ENCODE results near the gene MEGF8.

The MEGF8 gene

DNA sequence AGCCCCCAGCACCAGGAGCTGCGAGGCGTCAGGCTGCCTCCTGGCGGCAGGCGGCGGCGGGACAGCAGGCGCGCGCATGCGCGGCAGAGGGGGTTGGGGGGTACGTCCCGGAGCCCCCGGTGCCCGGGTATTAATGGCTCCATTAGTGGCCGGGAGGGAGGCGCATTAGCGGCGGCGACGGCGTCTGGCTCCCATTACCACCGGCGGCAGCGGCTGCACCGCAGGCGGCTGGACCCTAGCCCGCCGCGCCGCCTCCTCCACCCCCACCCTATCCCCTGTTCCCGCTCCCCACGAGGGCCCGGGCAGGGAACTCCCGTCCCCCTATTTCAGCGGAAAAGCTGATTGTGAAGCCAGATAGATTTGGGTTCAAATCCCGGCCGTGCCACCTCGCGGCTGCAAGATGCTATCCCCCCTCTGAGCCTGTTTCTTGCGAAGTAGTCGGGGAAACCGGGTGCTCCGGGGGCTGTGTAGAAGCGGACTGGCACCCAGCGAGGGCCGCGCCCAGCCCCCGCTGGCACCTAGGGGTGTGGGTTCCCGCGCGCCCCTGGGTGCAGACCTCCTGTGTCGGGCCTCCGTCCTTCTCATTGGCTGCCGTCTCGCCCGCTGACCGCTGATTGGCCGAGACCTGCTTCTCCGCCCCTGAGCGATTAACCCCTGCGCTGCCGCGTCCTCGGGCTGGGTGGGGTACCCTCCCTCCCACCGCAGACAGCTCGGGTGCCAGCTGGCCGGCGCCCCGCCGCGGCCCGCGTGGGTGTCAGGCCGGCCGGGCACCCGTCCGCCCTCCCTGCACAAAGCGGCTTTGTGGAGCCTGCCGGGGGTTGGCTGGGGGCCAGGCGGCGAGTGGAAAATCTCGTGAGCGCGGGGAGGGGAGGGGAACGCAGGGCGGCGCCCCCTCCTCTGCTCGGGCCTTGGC lies 45.3 kb upstream of the MEGF8 start:
- H3K27ac ChIP-seq = peak overlapping the region; percentile 98 to 100
- peak; percentile 94 for DNase-seq (ENCODE audit: low spot score)
- peak overlapping the region; percentile 97 for H3K4me3 ChIP-seq
- TF ChIP-seq, protein P1, sequence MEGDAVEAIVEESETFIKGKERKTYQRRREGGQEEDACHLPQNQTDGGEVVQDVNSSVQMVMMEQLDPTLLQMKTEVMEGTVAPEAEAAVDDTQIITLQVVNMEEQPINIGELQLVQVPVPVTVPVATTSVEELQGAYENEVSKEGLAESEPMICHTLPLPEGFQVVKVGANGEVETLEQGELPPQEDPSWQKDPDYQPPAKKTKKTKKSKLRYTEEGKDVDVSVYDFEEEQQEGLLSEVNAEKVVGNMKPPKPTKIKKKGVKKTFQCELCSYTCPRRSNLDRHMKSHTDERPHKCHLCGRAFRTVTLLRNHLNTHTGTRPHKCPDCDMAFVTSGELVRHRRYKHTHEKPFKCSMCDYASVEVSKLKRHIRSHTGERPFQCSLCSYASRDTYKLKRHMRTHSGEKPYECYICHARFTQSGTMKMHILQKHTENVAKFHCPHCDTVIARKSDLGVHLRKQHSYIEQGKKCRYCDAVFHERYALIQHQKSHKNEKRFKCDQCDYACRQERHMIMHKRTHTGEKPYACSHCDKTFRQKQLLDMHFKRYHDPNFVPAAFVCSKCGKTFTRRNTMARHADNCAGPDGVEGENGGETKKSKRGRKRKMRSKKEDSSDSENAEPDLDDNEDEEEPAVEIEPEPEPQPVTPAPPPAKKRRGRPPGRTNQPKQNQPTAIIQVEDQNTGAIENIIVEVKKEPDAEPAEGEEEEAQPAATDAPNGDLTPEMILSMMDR (IDR thresholded peaks at IDR 0.05) = peak; percentile 92

- TF ChIP-seq, protein P1 (IDR thresholded peaks at IDR 0.05) = no peak
- DNase-seq (ENCODE audit: low spot score) = peak; percentile 91
- Histone ChIP-seq H3K27ac (peak overlapping the region; percentile 98 to 100), H3K4me3 (peak overlapping the region; percentile 97)
These were observed 44.7 kb upstream of the MEGF8 start for GRCh38 chr19:42280815-42281145.

DNA sequence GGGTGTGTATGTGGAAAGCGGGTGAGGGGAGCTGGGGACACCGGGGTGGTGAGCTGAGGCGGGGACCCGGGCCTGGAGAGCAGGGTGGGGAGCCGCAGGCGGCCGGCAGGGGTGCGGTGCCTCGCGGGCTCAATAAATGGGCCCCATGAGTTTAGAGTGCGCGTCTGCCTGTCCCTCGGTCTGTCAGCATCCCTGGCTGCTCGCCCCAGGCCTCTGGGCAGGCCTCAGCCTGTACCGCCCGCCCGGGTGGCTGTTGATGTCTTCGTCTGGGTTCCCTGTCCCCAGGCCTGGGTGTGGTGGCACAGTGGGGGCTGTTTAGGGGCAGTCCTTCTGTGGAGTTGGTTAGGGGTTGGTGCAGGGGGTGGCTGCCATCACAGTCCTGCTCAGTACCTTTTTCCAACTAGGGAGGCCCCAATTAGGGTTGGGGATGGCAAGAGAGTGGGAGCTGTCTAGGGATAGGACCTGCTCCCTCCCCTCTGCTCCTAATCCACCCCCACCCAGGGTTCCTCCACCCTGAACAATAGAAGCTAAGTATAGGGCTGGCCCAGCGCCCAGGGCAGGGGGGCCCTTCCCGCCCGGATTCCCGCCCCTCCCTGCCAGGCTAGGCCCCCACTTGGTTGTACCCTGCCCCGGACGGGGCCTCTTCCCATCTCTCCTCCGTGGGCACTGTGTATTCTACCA lies 44.1 kb upstream of the MEGF8 start:
- H3K27ac ChIP-seq = peak overlapping the region; percentile 98 to 100
- peak overlapping the region; percentile 97 for H3K4me3 ChIP-seq
- TF ChIP-seq, protein P1 (IDR thresholded peaks at IDR 0.05) = no peak
- peak; percentile 87 for DNase-seq (ENCODE audit: low spot score)

DNA sequence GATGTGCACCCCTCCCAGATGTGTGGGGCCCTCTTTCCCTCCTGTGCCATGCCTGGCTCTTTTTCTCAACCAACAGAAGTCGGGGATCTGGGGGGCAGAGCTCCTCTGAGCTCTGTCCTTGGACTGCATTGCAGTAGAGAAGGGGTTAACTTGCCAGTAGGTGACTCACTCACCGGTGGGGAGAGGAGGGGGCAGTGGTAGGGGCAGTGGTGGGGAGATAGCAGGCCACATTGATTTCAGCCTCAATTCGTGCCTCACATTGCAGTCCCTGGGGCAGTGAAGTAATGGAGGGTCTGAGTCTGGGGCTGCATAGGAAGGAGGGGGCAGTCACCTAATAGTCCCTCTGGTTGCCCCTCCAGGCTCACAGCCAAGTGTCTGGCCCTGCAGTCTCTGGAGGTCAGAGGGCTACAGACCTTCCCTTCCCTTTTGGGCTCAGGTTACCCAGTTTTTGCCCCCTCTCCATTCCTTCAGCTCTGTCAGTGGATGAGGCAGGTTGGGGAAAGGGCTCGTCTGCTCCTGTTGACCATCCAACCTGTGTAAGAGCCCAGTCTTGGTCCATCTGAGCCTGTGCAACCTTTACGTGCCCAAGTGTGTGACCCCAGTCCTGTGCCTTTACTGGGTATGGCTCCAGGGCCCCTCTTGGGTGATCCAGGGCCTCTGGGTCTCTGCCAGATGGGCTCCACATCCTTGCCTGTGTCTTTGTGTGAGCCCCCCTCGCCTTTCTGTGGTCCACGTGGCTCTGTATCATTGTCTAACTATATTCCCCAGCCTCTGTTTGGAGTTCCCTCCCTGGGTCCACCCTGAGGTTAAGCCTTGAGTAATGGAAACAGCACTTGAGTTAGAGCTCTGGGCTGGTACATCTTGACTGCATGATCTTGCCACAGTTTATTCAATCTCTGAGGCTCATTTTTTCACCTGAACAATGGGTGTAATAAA lies 43.3 kb upstream of the MEGF8 start:
- TF ChIP-seq, protein P1 (IDR thresholded peaks at IDR 0.05) = no peak
- Histone ChIP-seq H3K27ac (peak overlapping the region; percentile 98 to 100), H3K4me3 (peak overlapping the region; percentile 97)
- DNase-seq (ENCODE audit: low spot score) = peak; percentile 73

DNA sequence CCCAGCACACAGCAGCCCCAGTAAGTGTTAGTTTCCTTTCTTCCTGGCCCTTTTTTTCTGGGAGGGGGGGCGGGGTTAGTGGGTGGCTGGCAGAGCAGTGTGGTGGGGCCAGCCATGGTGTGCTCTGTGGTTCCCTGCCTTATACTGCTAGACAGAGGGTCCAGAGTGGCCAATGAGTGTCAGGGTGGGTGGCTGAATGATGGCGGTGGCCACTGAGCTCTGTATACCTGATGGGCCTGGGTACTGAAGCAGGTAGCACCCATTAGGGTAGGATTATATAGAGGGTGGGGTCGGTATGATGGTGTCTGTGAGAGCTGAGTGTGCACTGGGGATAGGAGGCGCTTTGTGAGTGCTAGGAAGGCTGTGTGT lies 42.6 kb upstream of the MEGF8 start:
- TF ChIP-seq, protein P1 (IDR thresholded peaks at IDR 0.05) = no peak
- Histone ChIP-seq H3K4me3 (peak overlapping the region; percentile 93), H3K27ac (peak overlapping the region; percentile 98 to 100)
- peak; percentile 75 for DNase-seq (ENCODE audit: low spot score)

DNA sequence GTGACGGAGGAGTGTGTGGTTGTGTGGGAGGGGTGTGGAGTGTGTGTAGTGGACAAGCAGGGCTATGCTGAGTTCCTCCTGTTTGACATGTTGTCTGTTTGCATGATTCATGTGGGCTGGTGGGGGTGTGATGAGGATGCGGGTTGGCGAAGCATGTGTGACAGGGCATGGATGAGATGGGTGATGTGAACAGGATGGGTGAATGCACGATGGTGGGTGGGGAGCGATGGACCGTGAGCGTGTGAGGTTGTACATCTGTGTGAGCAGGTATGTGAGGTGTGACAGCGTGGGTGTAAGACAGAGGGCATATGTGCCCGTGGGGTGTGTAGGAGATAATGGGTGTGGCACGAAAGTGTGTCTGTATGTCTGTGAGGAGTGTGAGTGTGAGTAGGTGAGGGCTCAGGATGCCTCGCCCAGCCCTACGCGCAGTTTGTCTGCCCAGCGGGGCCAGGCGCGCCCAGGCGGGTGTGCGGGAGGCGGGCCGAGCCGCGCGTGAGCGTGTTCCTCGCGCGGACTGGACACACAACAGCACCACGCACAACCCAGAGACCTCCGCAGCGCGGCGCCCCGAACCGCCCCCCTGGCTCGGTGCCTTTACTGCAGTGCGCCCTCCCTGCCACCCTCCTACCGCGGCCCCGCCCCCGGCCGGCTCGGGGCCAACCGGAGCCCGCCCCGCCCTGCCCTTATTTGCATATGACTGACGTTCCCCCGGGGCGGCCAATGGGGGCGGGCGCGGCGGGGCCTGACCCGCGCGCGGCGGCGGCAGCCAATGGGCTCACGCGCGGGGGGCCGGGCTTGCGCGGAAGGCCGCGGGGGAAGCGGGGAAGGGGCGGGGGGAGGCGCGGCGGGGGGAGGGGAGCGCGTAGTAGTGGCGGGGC lies 42.0 kb upstream of the MEGF8 start:
- peak overlapping the region; percentile 93 for H3K4me3 ChIP-seq
- TF ChIP-seq, protein P1 (IDR thresholded peaks at IDR 0.05) = no peak
- peak overlapping the region; percentile 98 to 100 for H3K27ac ChIP-seq
- DNase-seq (ENCODE audit: low spot score) = peak; percentile 97
